Measurements from ENCODE around the gene RTP5.

Gene RTP5

DNA sequence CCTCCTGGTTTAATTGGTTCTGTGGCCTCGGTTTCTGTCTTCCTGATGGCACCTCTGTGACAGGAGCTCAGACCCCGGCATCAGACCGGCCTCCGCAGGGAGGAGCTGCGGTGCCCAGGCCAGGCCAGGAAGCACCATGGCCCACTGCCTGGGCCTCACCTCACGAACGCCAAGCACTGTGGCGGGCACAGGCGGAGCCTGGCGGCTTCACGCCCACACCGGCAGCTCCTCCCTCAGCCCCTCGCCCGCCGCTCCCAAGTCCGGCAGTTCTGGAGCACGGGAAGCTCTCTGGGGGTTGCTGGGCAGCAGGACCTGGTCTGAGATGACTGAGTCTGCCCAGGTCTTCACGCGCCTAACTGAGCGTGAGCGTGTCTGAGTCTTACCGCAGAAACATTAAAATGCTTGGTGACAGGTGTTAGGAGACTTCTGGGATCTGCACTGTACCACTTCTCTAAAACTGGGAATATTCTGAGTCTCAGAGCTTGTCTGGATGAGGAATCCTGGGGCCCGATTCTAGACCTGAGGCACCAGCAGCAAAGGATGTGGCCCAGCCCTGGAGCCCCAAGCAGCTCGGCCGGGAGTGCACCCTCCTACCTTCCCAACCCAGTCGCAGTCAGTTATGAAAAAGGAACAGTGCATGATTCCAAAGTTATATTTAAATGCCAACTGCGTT lies 21.9 kb downstream of the RTP5 start:
- Histone ChIP-seq H3K9me3 (ENCODE audit: insufficient read depth, low read length, severe bottlenecking) (no peaks in the 10 kb centered on the region), H3K4me3 (ENCODE audit: low read depth in 1 of 2, low read length in 2 of 2) (no peak overlapping the region), H3K27ac (ENCODE audit: low read length) (no peak overlapping the region), H3K36me3 (ENCODE audit: insufficient read depth, low read length) (peaks cover 20% of the 10 kb centered on the region; the same call in 1 of the 2 replicates), H3K27me3 (ENCODE audit: insufficient read depth, low read length, poor library complexity) (no peaks in the 10 kb centered on the region), H3K79me2 (ENCODE audit: insufficient read depth, low read length) (peaks cover 21% of the 10 kb centered on the region), H3K4me1 (ENCODE audit: insufficient read depth, low read length) (peaks cover 26% of the 10 kb centered on the region), H2AFZ (ENCODE audit: low read depth, low read length) (no peak overlapping the region), H4K20me1 (ENCODE audit: insufficient read depth, low read length) (peaks cover 47% of the 10 kb centered on the region), H3K4me2 (ENCODE audit: insufficient read depth, low read length) (no peak overlapping the region), H3K9ac (ENCODE audit: low read depth, low read length) (no peak overlapping the region)
- no peak for ATAC-seq (ENCODE audit: insufficient read depth, low read depth)
- no peak for TF ChIP-seq EZH2 (IDR thresholded peaks at IDR 0.05; ENCODE audit: borderline replicate concordance, low read depth, low read length, severe bottlenecking)
- TF ChIP-seq, protein P1, sequence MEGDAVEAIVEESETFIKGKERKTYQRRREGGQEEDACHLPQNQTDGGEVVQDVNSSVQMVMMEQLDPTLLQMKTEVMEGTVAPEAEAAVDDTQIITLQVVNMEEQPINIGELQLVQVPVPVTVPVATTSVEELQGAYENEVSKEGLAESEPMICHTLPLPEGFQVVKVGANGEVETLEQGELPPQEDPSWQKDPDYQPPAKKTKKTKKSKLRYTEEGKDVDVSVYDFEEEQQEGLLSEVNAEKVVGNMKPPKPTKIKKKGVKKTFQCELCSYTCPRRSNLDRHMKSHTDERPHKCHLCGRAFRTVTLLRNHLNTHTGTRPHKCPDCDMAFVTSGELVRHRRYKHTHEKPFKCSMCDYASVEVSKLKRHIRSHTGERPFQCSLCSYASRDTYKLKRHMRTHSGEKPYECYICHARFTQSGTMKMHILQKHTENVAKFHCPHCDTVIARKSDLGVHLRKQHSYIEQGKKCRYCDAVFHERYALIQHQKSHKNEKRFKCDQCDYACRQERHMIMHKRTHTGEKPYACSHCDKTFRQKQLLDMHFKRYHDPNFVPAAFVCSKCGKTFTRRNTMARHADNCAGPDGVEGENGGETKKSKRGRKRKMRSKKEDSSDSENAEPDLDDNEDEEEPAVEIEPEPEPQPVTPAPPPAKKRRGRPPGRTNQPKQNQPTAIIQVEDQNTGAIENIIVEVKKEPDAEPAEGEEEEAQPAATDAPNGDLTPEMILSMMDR (IDR thresholded peaks at IDR 0.05; ENCODE audit: borderline replicate concordance, extremely low read depth, low read length, poor library complexity, severe bottlenecking), result no peak
- DNase-seq, result no peak

GRCh38 chr2:241891988-241892298 lies 22.4 kb downstream of the RTP5 start:
- no peak for ATAC-seq (ENCODE audit: insufficient read depth, low read depth)

GRCh38 chr2:241892299-241893137 lies 23.0 kb downstream of the RTP5 start:
- no peak overlapping the region for H3K4me3 ChIP-seq (ENCODE audit: low read depth in 1 of 2, low read length in 2 of 2)
- peaks cover 15% of the 10 kb centered on the region for H3K4me1 ChIP-seq (ENCODE audit: insufficient read depth, low read length)
- ATAC-seq (ENCODE audit: insufficient read depth, low read depth) (no peak), DNase-seq (no peak)
- TF ChIP-seq, protein P1 (IDR thresholded peaks at IDR 0.05; ENCODE audit: borderline replicate concordance, extremely low read depth, low read length, poor library complexity, severe bottlenecking), result no peak
- no peak for TF ChIP-seq EZH2 (IDR thresholded peaks at IDR 0.05; ENCODE audit: borderline replicate concordance, low read depth, low read length, severe bottlenecking)
- peaks cover 51% of the 10 kb centered on the region for H4K20me1 ChIP-seq (ENCODE audit: insufficient read depth, low read length)
- no peak overlapping the region for H3K9ac ChIP-seq (ENCODE audit: low read depth, low read length)
- no peak overlapping the region for H3K27ac ChIP-seq (ENCODE audit: low read length)
- H3K36me3 ChIP-seq (ENCODE audit: insufficient read depth, low read length), result peaks cover 21% of the 10 kb centered on the region
- no peak overlapping the region for H3K4me2 ChIP-seq (ENCODE audit: insufficient read depth, low read length)
- H3K27me3 ChIP-seq (ENCODE audit: insufficient read depth, low read length, poor library complexity), result no peaks in the 10 kb centered on the region
- no peak overlapping the region for H2AFZ ChIP-seq (ENCODE audit: low read depth, low read length)
- H3K79me2 ChIP-seq (ENCODE audit: insufficient read depth, low read length), result peaks cover 12% of the 10 kb centered on the region
- H3K9me3 ChIP-seq (ENCODE audit: insufficient read depth, low read length, severe bottlenecking), result no peaks in the 10 kb centered on the region

More at GRCh38 chr2:241891988-241892298, 22.4 kb downstream of the RTP5 start:
- Histone ChIP-seq H3K4me2 (ENCODE audit: insufficient read depth, low read length) (no peak overlapping the region), H3K4me1 (ENCODE audit: insufficient read depth, low read length) (peaks cover 21% of the 10 kb centered on the region), H2AFZ (ENCODE audit: low read depth, low read length) (no peak overlapping the region), H3K27me3 (ENCODE audit: insufficient read depth, low read length, poor library complexity) (no peaks in the 10 kb centered on the region), H3K36me3 (ENCODE audit: insufficient read depth, low read length) (peaks cover 21% of the 10 kb centered on the region; the same call in 1 of the 2 replicates), H4K20me1 (ENCODE audit: insufficient read depth, low read length) (peaks cover 50% of the 10 kb centered on the region), H3K4me3 (ENCODE audit: low read depth in 1 of 2, low read length in 2 of 2) (no peak overlapping the region), H3K9me3 (ENCODE audit: insufficient read depth, low read length, severe bottlenecking) (no peaks in the 10 kb centered on the region), H3K9ac (ENCODE audit: low read depth, low read length) (no peak overlapping the region), H3K27ac (ENCODE audit: low read length) (no peak overlapping the region), H3K79me2 (ENCODE audit: insufficient read depth, low read length) (peaks cover 18% of the 10 kb centered on the region)
- no peak for DNase-seq
- TF ChIP-seq, protein P1 (IDR thresholded peaks at IDR 0.05; ENCODE audit: borderline replicate concordance, extremely low read depth, low read length, poor library complexity, severe bottlenecking), result no peak
- no peak for TF ChIP-seq EZH2 (IDR thresholded peaks at IDR 0.05; ENCODE audit: borderline replicate concordance, low read depth, low read length, severe bottlenecking)
